ENCODE measurements around the gene IQSEC1.

IQSEC1 gene

GRCh38 chr3:12987602-12988001 lies 85.6 kb downstream of the IQSEC1 start:
- Histone ChIP-seq H3K27me3 (ENCODE audit: control insufficient read depth, insufficient read depth, low read length) (peaks cover 30% of the 10 kb centered on the region), H3K4me1 (ENCODE audit: control insufficient read depth, insufficient read depth, low read length) (no peaks in the 10 kb centered on the region), H3K36me3 (ENCODE audit: insufficient read depth, low read length) (no peaks in the 10 kb centered on the region), H3K4me3 (ENCODE audit: low read length) (no peak overlapping the region), H3K4me2 (ENCODE audit: low read length) (no peak overlapping the region), H3K9me3 (replicated peaks; ENCODE audit: low read length) (no peaks in the 10 kb centered on the region), H3K9ac (ENCODE audit: low read depth, low read length) (no peak overlapping the region)

- H3K36me3 ChIP-seq (ENCODE audit: insufficient read depth, low read length) = no peaks in the 10 kb centered on the region
- H3K4me1 ChIP-seq (ENCODE audit: control insufficient read depth, insufficient read depth, low read length) = no peaks in the 10 kb centered on the region
- no peak overlapping the region for H3K4me3 ChIP-seq (ENCODE audit: low read length)
- no peaks in the 10 kb centered on the region for H3K9me3 ChIP-seq (replicated peaks; ENCODE audit: low read length)
- peaks cover 24% of the 10 kb centered on the region for H3K27me3 ChIP-seq (ENCODE audit: control insufficient read depth, insufficient read depth, low read length)
- no peak overlapping the region for H3K9ac ChIP-seq (ENCODE audit: low read depth, low read length)
- H3K4me2 ChIP-seq (ENCODE audit: low read length) = no peak overlapping the region
Measured at GRCh38 chr3:12986986-12987385, 86.2 kb downstream of the IQSEC1 start.

GRCh38 chr3:12986521-12986920 lies 86.7 kb downstream of the IQSEC1 start:
- Histone ChIP-seq H3K27me3 (ENCODE audit: control insufficient read depth, insufficient read depth, low read length) (peaks cover 22% of the 10 kb centered on the region), H3K9ac (ENCODE audit: low read depth, low read length) (no peak overlapping the region), H3K4me3 (ENCODE audit: low read length) (no peak overlapping the region), H3K36me3 (ENCODE audit: insufficient read depth, low read length) (no peaks in the 10 kb centered on the region), H3K4me2 (ENCODE audit: low read length) (no peak overlapping the region), H3K4me1 (ENCODE audit: control insufficient read depth, insufficient read depth, low read length) (no peaks in the 10 kb centered on the region), H3K9me3 (replicated peaks; ENCODE audit: low read length) (no peaks in the 10 kb centered on the region)

- Histone ChIP-seq H3K27me3 (ENCODE audit: control insufficient read depth, insufficient read depth, low read length) (peaks cover 22% of the 10 kb centered on the region), H3K4me1 (ENCODE audit: control insufficient read depth, insufficient read depth, low read length) (no peaks in the 10 kb centered on the region), H3K9ac (ENCODE audit: low read depth, low read length) (no peak overlapping the region)
Measured at GRCh38 chr3:12986031-12986430, 87.2 kb downstream of the IQSEC1 start.

GRCh38 chr3:12985148-12985547 lies 88.1 kb downstream of the IQSEC1 start:
- H3K36me3 ChIP-seq (ENCODE audit: insufficient read depth, low read length) = no peaks in the 10 kb centered on the region
- no peaks in the 10 kb centered on the region for H3K9me3 ChIP-seq (replicated peaks; ENCODE audit: low read length)
- H3K9ac ChIP-seq (ENCODE audit: low read depth, low read length) = no peak overlapping the region
- no peaks in the 10 kb centered on the region for H3K4me1 ChIP-seq (ENCODE audit: control insufficient read depth, insufficient read depth, low read length)
- peaks cover 30% of the 10 kb centered on the region for H3K27me3 ChIP-seq (ENCODE audit: control insufficient read depth, insufficient read depth, low read length)
- no peak overlapping the region for H3K4me3 ChIP-seq (ENCODE audit: low read length)
- no peak overlapping the region for H3K4me2 ChIP-seq (ENCODE audit: low read length)

More at GRCh38 chr3:12986031-12986430, 87.2 kb downstream of the IQSEC1 start:
- H3K9me3 ChIP-seq (replicated peaks; ENCODE audit: low read length) = no peaks in the 10 kb centered on the region
- H3K4me2 ChIP-seq (ENCODE audit: low read length) = no peak overlapping the region
- H3K4me3 ChIP-seq (ENCODE audit: low read length) = no peak overlapping the region
- no peaks in the 10 kb centered on the region for H3K36me3 ChIP-seq (ENCODE audit: insufficient read depth, low read length)

- Histone ChIP-seq H3K9ac (ENCODE audit: low read depth, low read length) (no peak overlapping the region), H3K36me3 (ENCODE audit: insufficient read depth, low read length) (no peaks in the 10 kb centered on the region), H3K27me3 (ENCODE audit: control insufficient read depth, insufficient read depth, low read length) (peaks cover 37% of the 10 kb centered on the region), H3K4me1 (ENCODE audit: control insufficient read depth, insufficient read depth, low read length) (no peaks in the 10 kb centered on the region), H3K4me2 (ENCODE audit: low read length) (no peak overlapping the region), H3K4me3 (ENCODE audit: low read length) (no peak overlapping the region), H3K9me3 (replicated peaks; ENCODE audit: low read length) (no peaks in the 10 kb centered on the region)
Measured at GRCh38 chr3:12984023-12984823, 89.0 kb downstream of the IQSEC1 start.

- no peak overlapping the region for H3K4me2 ChIP-seq (ENCODE audit: low read length)
- no peaks in the 10 kb centered on the region for H3K4me1 ChIP-seq (ENCODE audit: control insufficient read depth, insufficient read depth, low read length)
- H3K27me3 ChIP-seq (ENCODE audit: control insufficient read depth, insufficient read depth, low read length) = peaks cover 30% of the 10 kb centered on the region
- no peaks in the 10 kb centered on the region for H3K9me3 ChIP-seq (replicated peaks; ENCODE audit: low read length)
- no peak overlapping the region for H3K4me3 ChIP-seq (ENCODE audit: low read length)
- H3K9ac ChIP-seq (ENCODE audit: low read depth, low read length) = no peak overlapping the region
- no peaks in the 10 kb centered on the region for H3K36me3 ChIP-seq (ENCODE audit: insufficient read depth, low read length)
Measured at GRCh38 chr3:12983319-12983718, 89.9 kb downstream of the IQSEC1 start.

GRCh38 chr3:12982619-12983101 lies 90.6 kb downstream of the IQSEC1 start:
- H3K27me3 ChIP-seq (ENCODE audit: control insufficient read depth, insufficient read depth, low read length) = peaks cover 28% of the 10 kb centered on the region
- no peak overlapping the region for H3K4me3 ChIP-seq (ENCODE audit: low read length)

GRCh38 chr3:12981306-12982275 lies 91.6 kb downstream of the IQSEC1 start:
- no peaks in the 10 kb centered on the region for H3K36me3 ChIP-seq (ENCODE audit: insufficient read depth, low read length)
- no peak overlapping the region for H3K4me3 ChIP-seq (ENCODE audit: low read length)
- H3K4me1 ChIP-seq (ENCODE audit: control insufficient read depth, insufficient read depth, low read length) = no peaks in the 10 kb centered on the region
- H3K9ac ChIP-seq (ENCODE audit: low read depth, low read length) = no peak overlapping the region
- no peak overlapping the region for H3K4me2 ChIP-seq (ENCODE audit: low read length)
- H3K9me3 ChIP-seq (replicated peaks; ENCODE audit: low read length) = no peaks in the 10 kb centered on the region
- H3K27me3 ChIP-seq (ENCODE audit: control insufficient read depth, insufficient read depth, low read length) = peaks cover 29% of the 10 kb centered on the region

More at GRCh38 chr3:12982619-12983101, 90.6 kb downstream of the IQSEC1 start:
- Histone ChIP-seq H3K4me2 (ENCODE audit: low read length) (no peak overlapping the region), H3K9ac (ENCODE audit: low read depth, low read length) (no peak overlapping the region), H3K9me3 (replicated peaks; ENCODE audit: low read length) (no peaks in the 10 kb centered on the region), H3K36me3 (ENCODE audit: insufficient read depth, low read length) (no peaks in the 10 kb centered on the region), H3K4me1 (ENCODE audit: control insufficient read depth, insufficient read depth, low read length) (no peaks in the 10 kb centered on the region)

GRCh38 chr3:12980596-12981290 lies 92.5 kb downstream of the IQSEC1 start:
- Histone ChIP-seq H3K36me3 (ENCODE audit: insufficient read depth, low read length) (no peaks in the 10 kb centered on the region), H3K4me1 (ENCODE audit: control insufficient read depth, insufficient read depth, low read length) (no peaks in the 10 kb centered on the region), H3K27me3 (ENCODE audit: control insufficient read depth, insufficient read depth, low read length) (peaks cover 36% of the 10 kb centered on the region)

GRCh38 chr3:12979947-12980487 lies 93.2 kb downstream of the IQSEC1 start:
- Histone ChIP-seq H3K9ac (ENCODE audit: low read depth, low read length) (no peak overlapping the region), H3K36me3 (ENCODE audit: insufficient read depth, low read length) (no peaks in the 10 kb centered on the region), H3K4me2 (ENCODE audit: low read length) (no peak overlapping the region), H3K4me3 (ENCODE audit: low read length) (no peak overlapping the region), H3K27me3 (ENCODE audit: control insufficient read depth, insufficient read depth, low read length) (peaks cover 44% of the 10 kb centered on the region), H3K9me3 (replicated peaks; ENCODE audit: low read length) (no peaks in the 10 kb centered on the region), H3K4me1 (ENCODE audit: control insufficient read depth, insufficient read depth, low read length) (no peaks in the 10 kb centered on the region)

More at GRCh38 chr3:12980596-12981290, 92.5 kb downstream of the IQSEC1 start:
- Histone ChIP-seq H3K4me3 (ENCODE audit: low read length) (no peak overlapping the region), H3K9me3 (replicated peaks; ENCODE audit: low read length) (no peaks in the 10 kb centered on the region), H3K4me2 (ENCODE audit: low read length) (no peak overlapping the region), H3K9ac (ENCODE audit: low read depth, low read length) (no peak overlapping the region)
